IMR-90 (cell line): ENCODE measurements around the gene TJAP1. TPM values are rescaled to one million over a fixed set of nuclear protein-coding genes. Genes with fewer than 3 reads are reported as not detected.

Experiments used
- ATAC-seq: fragments of 200-7000 bp; cut with Tn5 transposase; 2 replicates; pipeline ENCODE4 v1.9.1; 2020; ENCODE audit warnings: low read depth, mild to moderate bottlenecking, moderate library complexity
- BruUV-seq: library from RNA; stranded (reverse); fragments of 400-500 nt; replicated peaks from 2 replicates; lab custom pipeline; 2021; lab: Mats Ljungman, UMichigan
- CTCF ChIA-PET: fragments of 300-600 bp; formaldehyde crosslinking; extraction: SDS; loops from one replicate; lab custom pipeline; 2021; ENCODE audit warnings: antibody characterized with exemption; lab: Yijun Ruan, JAX
- POLR2A ChIA-PET: fragments of 300-600 bp; sonication (Branson Sonifier 250); formaldehyde crosslinking; loops from one replicate; lab custom pipeline; 2022; ENCODE audit warnings: antibody characterized with exemption; ENCODE audit not compliant: unreplicated experiment; lab: Charles Lee
- DNase-seq: peaks from one replicate; pipeline ENCODE4 v3.0.0; 2013
- H2AFZ ChIP-seq: replicated peaks from 2 replicates; pipeline ENCODE3; 2013; ENCODE audit warnings: low read length, mild to moderate bottlenecking; ENCODE audit not compliant: poor library complexity
- H2AK5ac ChIP-seq: 2 replicates; pipeline ENCODE4 v1.6.1; 2013; ENCODE audit warnings: low read depth, low read length, inconsistent platforms
- H2AK9ac ChIP-seq: replicated peaks from 2 replicates; pipeline ENCODE3; 2013; ENCODE audit warnings: mild to moderate bottlenecking, low read depth, low read length, moderate library complexity; ENCODE audit not compliant: poor library complexity
- H2BK120ac ChIP-seq: 2 replicates; pipeline ENCODE4 v1.6.1; 2013; ENCODE audit warnings: low read depth, low read length, inconsistent platforms
- H2BK15ac ChIP-seq: 3 replicates; pipeline ENCODE4 v1.6.1; 2013; ENCODE audit warnings: low read depth, low read length, inconsistent platforms
- H2BK20ac ChIP-seq: 2 replicates; pipeline ENCODE4 v1.6.1; 2013; ENCODE audit warnings: low read depth, mild to moderate bottlenecking, inconsistent platforms, low read length, moderate library complexity
- H2BK5ac ChIP-seq: 2 replicates; pipeline ENCODE4 v1.6.1; 2013; ENCODE audit warnings: mild to moderate bottlenecking, low read depth, low read length, inconsistent platforms; ENCODE audit not compliant: poor library complexity, severe bottlenecking
- H3K14ac ChIP-seq: replicated peaks from 2 replicates; pipeline ENCODE4 v1.6.1; 2013; ENCODE audit warnings: low read depth, low read length, inconsistent platforms
- H3K18ac ChIP-seq: 2 replicates; pipeline ENCODE4 v1.6.1; 2013; ENCODE audit warnings: low read depth, low read length, control low read depth
- H3K23ac ChIP-seq: 2 replicates; pipeline ENCODE4 v1.6.1; 2013; ENCODE audit warnings: low read depth, low read length, inconsistent platforms
- H3K27ac ChIP-seq: 2 replicates; pipeline ENCODE4 v1.5.1; 2013; ENCODE audit warnings: mild to moderate bottlenecking, control low read depth, low read length; ENCODE audit not compliant: insufficient read depth
- H3K27me3 ChIP-seq: 2 replicates; pipeline ENCODE4 v1.6.1; 2013; ENCODE audit warnings: low read length; ENCODE audit not compliant: control insufficient read depth, insufficient read depth
- H3K36me3 ChIP-seq: 2 replicates; pipeline ENCODE4 v1.6.1; 2013; ENCODE audit warnings: low read length, mixed read lengths; ENCODE audit not compliant: control insufficient read depth, insufficient read depth
- H3K4ac ChIP-seq: 2 replicates; pipeline ENCODE4 v1.6.1; 2013; ENCODE audit warnings: low read depth, low read length, inconsistent platforms
- H3K4me1 ChIP-seq: 2 replicates; pipeline ENCODE4 v1.6.1; 2013; ENCODE audit warnings: low read length, mixed read lengths; ENCODE audit not compliant: control insufficient read depth, insufficient read depth
- H3K4me2 ChIP-seq: 2 replicates; pipeline ENCODE4 v1.6.1; 2013; ENCODE audit warnings: low read depth, mild to moderate bottlenecking, control low read depth, low read length, moderate library complexity
- H3K4me3 ChIP-seq: 2 replicates; pipeline ENCODE4 v1.5.1; 2013; ENCODE audit warnings: low read depth, mild to moderate bottlenecking, control low read depth, low read length, moderate library complexity; ENCODE audit not compliant: insufficient read depth
- H3K56ac ChIP-seq: 2 replicates; pipeline ENCODE4 v1.6.1; 2013; ENCODE audit warnings: low read length, inconsistent platforms; ENCODE audit not compliant: insufficient read depth; ENCODE audit errors: extremely low read depth
- H3K79me1 ChIP-seq, 2 experiments: 2 replicates each; pipeline ENCODE4 v1.6.1; 2013; ENCODE audit warnings: low read length in 2 of 2, inconsistent platforms in 1 of 2, low read depth in 1 of 2
- H3K9ac ChIP-seq: 2 replicates; pipeline ENCODE4 v1.6.1; 2013; ENCODE audit warnings: low read depth, low read length, control low read depth
- H3K9me1 ChIP-seq: 2 replicates; pipeline ENCODE4 v1.6.1; 2013; ENCODE audit warnings: low read length, inconsistent platforms; ENCODE audit not compliant: insufficient read depth
- H3K9me3 ChIP-seq: 2 replicates; pipeline ENCODE4 v1.6.1; 2013; ENCODE audit warnings: low read length; ENCODE audit not compliant: control insufficient read depth, insufficient read depth
- H4K20me1 ChIP-seq: 2 replicates; pipeline ENCODE4 v1.6.1; 2013; ENCODE audit warnings: low read length, inconsistent platforms; ENCODE audit not compliant: insufficient read depth
- H4K5ac ChIP-seq: 2 replicates; pipeline ENCODE4 v1.6.1; 2013; ENCODE audit warnings: mild to moderate bottlenecking, low read depth, low read length, control low read depth
- H4K8ac ChIP-seq, 2 experiments: 2 replicates each; pipeline ENCODE4 v1.6.1; 2013; ENCODE audit warnings: low read depth in 2 of 2, low read length in 2 of 2, control low read depth in 1 of 2, inconsistent platforms in 1 of 2
- H4K91ac ChIP-seq: 2 replicates; pipeline ENCODE4 v1.6.1; 2013; ENCODE audit warnings: low read depth, low read length, inconsistent platforms; ENCODE audit not compliant: insufficient read depth
- BHLHE40 ChIP-seq: fragments of 150-350 bp; IDR thresholded peaks from 2 replicates; pipeline ENCODE4 v1.6.1; 2016; ENCODE audit warnings: mild to moderate bottlenecking, low read depth, low read length
- CEBPB ChIP-seq: IDR thresholded peaks from 2 replicates; pipeline ENCODE4 v1.6.1; 2012; ENCODE audit warnings: low read depth, low read length, improper control_type of control experiment
- CHD1 ChIP-seq: IDR thresholded peaks from 2 replicates; pipeline ENCODE4 v1.6.1; 2012; ENCODE audit warnings: low read depth, low read length, improper control_type of control experiment
- FOS ChIP-seq: fragments of 150-350 bp; IDR thresholded peaks from 2 replicates; pipeline ENCODE4 v1.6.1; 2016; ENCODE audit warnings: low read depth, low read length
- MAZ ChIP-seq: IDR thresholded peaks from 2 replicates; pipeline ENCODE4 v1.6.1; 2012; ENCODE audit warnings: low read depth, mild to moderate bottlenecking, low read length, improper control_type of control experiment, moderate library complexity, borderline replicate concordance
- MXI1 ChIP-seq: IDR thresholded peaks from 2 replicates; pipeline ENCODE4 v1.6.1; 2012; ENCODE audit warnings: low read depth, mild to moderate bottlenecking, low read length, moderate library complexity, borderline replicate concordance
- NFE2L2 ChIP-seq: fragments of 150-350 bp; IDR thresholded peaks from 2 replicates; pipeline ENCODE4 v1.6.1; 2016; ENCODE audit warnings: low read depth, mild to moderate bottlenecking, low read length
- POLR2A ChIP-seq: IDR thresholded peaks from 2 replicates; pipeline ENCODE4 v1.6.1; 2012; ENCODE audit warnings: mild to moderate bottlenecking, low read depth, low read length
- RAD21 ChIP-seq: IDR thresholded peaks from 2 replicates; pipeline ENCODE4 v1.6.1; 2012; ENCODE audit warnings: low read length, improper control_type of control experiment
- RCOR1 ChIP-seq: IDR thresholded peaks from 2 replicates; pipeline ENCODE4 v1.6.1; 2012; ENCODE audit warnings: mild to moderate bottlenecking, low read length, improper control_type of control experiment; ENCODE audit not compliant: insufficient replicate concordance
- RFX5 ChIP-seq: IDR thresholded peaks from 2 replicates; pipeline ENCODE4 v1.8.0; 2012; ENCODE audit warnings: low read depth, mild to moderate bottlenecking, low read length, moderate library complexity
- SMC3 ChIP-seq: fragments of 150-350 bp; IDR thresholded peaks from 2 replicates; pipeline ENCODE4 v1.6.1; 2016; ENCODE audit warnings: low read depth, mild to moderate bottlenecking, antibody characterized with exemption, low read length, moderate library complexity
- WGBS, 2 experiments: methylation state at CpG; one replicate each; pipeline versions ENCODE4 v1.1.5 to v1.1.7; 2013; ENCODE audit warnings: missing lambda C conversion rate in 2 of 2; ENCODE audit not compliant: insufficient read length in 1 of 2; ENCODE audit errors: extremely low coverage in 2 of 2; 5-methylcytosine and 5-hydroxymethylcytosine counted together
- dilution Hi-C: fragments of 300-500 bp; cut with HindIII; formaldehyde crosslinking; loops from one replicate; pipeline ENCODE4 v1.14.3; 2018; ENCODE audit warnings: low sequenced_read_pairs; ENCODE audit not compliant: unreplicated experiment
- in situ Hi-C: fragments of 300-500 bp; cut with MboI; formaldehyde crosslinking; loops from 3 replicates; pipeline ENCODE4 v1.14.3; 2019; ENCODE audit warnings: low sequenced_read_pairs, inconsistent platforms, mixed read lengths
- intact Hi-C: fragments of 100-400 bp; cut with micrococcal nuclease; formaldehyde crosslinking; loops from 2 replicates; pipeline ENCODE4 v1.10.0; 2022
- polyA plus RNA-seq, 3 experiments: library from polyadenylated mRNA; depleted of rRNA; stranded (reverse); fragments of >200 nt; gene quantifications; 2 replicates each; pipeline ENCODE4 v1.2.3, GENCODE V29; 2012; ENCODE audit warnings: low replicate concordance in 1 of 3
- total RNA-seq: library from RNA; depleted of rRNA; stranded (reverse); fragments of >200 nt; gene quantifications from 2 replicates; pipeline ENCODE4 v1.2.3, GENCODE V29; 2012
- TF ChIP-seq, protein P1 (sequence below): fragments of 150-350 bp; IDR thresholded peaks from 2 replicates; pipeline ENCODE4 v1.6.1; 2016; ENCODE audit warnings: low read depth, mild to moderate bottlenecking, low read length, moderate library complexity, borderline replicate concordance
- TF ChIP-seq, protein P2 (sequence below): conservative IDR thresholded peaks from 2 replicates; pipeline ENCODE4 v1.5.1; 2012; ENCODE audit warnings: mild to moderate bottlenecking, low read depth, low read length, improper control_type of control experiment

The TJAP1 gene
- total and polyA plus RNA-seq, 2 of the 4 experiments (the other 2 are of a cell fraction): 12.2 to 34.2 TPM

DNA sequence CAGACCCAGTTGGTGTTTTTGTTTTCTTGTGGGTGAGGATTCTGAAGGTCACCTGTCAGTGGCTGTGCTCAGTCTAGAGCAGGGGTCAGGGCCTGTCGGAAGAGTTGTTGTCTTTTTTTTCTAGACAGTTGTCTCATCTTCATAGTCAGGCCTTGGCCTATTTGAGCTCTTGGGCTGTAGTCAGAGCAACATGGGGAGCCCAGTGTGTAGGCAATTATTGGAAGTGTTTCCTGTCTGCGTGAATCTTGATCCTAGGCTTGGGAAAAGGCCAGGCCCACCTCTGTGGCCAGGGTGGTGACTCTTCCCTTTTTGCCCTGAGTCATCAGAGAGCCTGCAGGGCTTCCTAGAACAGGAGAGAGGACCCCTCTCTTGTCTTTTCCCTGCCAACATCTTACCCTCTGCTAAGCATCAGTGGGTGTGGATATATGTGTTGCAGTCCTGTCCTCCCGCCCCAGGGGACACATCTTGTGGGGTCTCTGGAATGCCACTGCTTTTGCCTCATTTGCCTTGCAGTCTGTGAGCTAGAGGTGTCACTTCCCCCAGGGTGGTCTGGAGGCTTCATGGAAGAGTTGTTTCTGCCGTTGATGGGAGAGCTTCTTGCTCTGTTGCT lies 11.4 kb downstream of the TJAP1 start:
- Histone ChIP-seq H3K36me3 (peaks cover 1% of the 10 kb centered on the region), H4K8ac (no peak overlapping the region), H3K79me1 (peaks cover 37 to 69% of the 10 kb centered on the region in 2 experiments), H2BK15ac (no peak overlapping the region), H3K27ac (no peak overlapping the region), H3K9me1 (peaks cover 38% of the 10 kb centered on the region), H2AK9ac (no peak overlapping the region), H3K9ac (no peak overlapping the region), H3K4me1 (peaks cover 13% of the 10 kb centered on the region), H3K4me3 (no peak overlapping the region), H2BK5ac (no peak overlapping the region), H3K18ac (no peak overlapping the region), H3K23ac (peak overlapping the region; percentile 20; the same call in 1 of the 2 replicates), H3K14ac (peak overlapping the region; percentile 4; the same call in 1 of the 2 replicates), H3K56ac (no peak overlapping the region), H2BK120ac (no peak overlapping the region), H3K4me2 (no peak overlapping the region), H4K5ac (no peak overlapping the region), H2AFZ (no peak overlapping the region), H3K4ac (0 out of 2 replicates have a peak overlapping the region, but pooled peaks have one; percentile 9), H3K9me3 (no peaks in the 10 kb centered on the region), H4K20me1 (peaks cover 21% of the 10 kb centered on the region; the same call in 1 of the 2 replicates), H2BK20ac (no peak overlapping the region), H3K27me3 (no peaks in the 10 kb centered on the region), H2AK5ac (no peak overlapping the region), H4K91ac (no peak overlapping the region)
- intact Hi-C loops: no loop called here
- ChIA-PET CTCF (no interaction called here), POLR2A (no interaction called here)
- ATAC-seq (no peak), DNase-seq (peak; percentile 41)
- no TSS peak for BruUV-seq
- TF ChIP-seq NFE2L2 (no peak), CHD1 (no peak), MXI1 (no peak), MAZ (no peak), RAD21 (no peak), BHLHE40 (no peak), FOS (no peak), POLR2A (no peak), SMC3 (no peak), RFX5 (no peak), CEBPB (no peak), RCOR1 (no peak)
- TF ChIP-seq, protein P1, sequence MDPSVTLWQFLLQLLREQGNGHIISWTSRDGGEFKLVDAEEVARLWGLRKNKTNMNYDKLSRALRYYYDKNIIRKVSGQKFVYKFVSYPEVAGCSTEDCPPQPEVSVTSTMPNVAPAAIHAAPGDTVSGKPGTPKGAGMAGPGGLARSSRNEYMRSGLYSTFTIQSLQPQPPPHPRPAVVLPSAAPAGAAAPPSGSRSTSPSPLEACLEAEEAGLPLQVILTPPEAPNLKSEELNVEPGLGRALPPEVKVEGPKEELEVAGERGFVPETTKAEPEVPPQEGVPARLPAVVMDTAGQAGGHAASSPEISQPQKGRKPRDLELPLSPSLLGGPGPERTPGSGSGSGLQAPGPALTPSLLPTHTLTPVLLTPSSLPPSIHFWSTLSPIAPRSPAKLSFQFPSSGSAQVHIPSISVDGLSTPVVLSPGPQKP: no peak
- TF ChIP-seq, protein P2, sequence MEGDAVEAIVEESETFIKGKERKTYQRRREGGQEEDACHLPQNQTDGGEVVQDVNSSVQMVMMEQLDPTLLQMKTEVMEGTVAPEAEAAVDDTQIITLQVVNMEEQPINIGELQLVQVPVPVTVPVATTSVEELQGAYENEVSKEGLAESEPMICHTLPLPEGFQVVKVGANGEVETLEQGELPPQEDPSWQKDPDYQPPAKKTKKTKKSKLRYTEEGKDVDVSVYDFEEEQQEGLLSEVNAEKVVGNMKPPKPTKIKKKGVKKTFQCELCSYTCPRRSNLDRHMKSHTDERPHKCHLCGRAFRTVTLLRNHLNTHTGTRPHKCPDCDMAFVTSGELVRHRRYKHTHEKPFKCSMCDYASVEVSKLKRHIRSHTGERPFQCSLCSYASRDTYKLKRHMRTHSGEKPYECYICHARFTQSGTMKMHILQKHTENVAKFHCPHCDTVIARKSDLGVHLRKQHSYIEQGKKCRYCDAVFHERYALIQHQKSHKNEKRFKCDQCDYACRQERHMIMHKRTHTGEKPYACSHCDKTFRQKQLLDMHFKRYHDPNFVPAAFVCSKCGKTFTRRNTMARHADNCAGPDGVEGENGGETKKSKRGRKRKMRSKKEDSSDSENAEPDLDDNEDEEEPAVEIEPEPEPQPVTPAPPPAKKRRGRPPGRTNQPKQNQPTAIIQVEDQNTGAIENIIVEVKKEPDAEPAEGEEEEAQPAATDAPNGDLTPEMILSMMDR: no peak
- dilution Hi-C loops: no loop called here
- in situ Hi-C loops: no loop called here
- no CpG with 5 or more reads among the region's 4 CpGs for WGBS, 2 experiments
